HEK293 (cell line): Measurements from ENCODE around the gene SEC14L6.

Source experiments
- HOXD13 ChIP-seq: sonication (generic); formaldehyde crosslinking; IDR thresholded peaks from 2 replicates; pipeline ENCODE4 v1.8.0; 2022; ENCODE audit warnings: missing genetic modification reagents, borderline replicate concordance
- KLF7 ChIP-seq: fragments of 450-650 bp; formaldehyde crosslinking; IDR thresholded peaks from 2 replicates; pipeline ENCODE4 v1.5.1; 2016; ENCODE audit warnings: missing biosample characterization, missing genetic modification characterization, borderline replicate concordance
- SETDB1 ChIP-seq: IDR thresholded peaks from one replicate; pipeline ENCODE4 v1.6.1; 2017; ENCODE audit warnings: mild to moderate bottlenecking, low read length, moderate library complexity, mixed read lengths; ENCODE audit not compliant: insufficient read length
- ZNF114 ChIP-seq: fragments of 450-650 bp; formaldehyde crosslinking; IDR thresholded peaks from 2 replicates; pipeline ENCODE4 v1.5.0; 2017; ENCODE audit warnings: missing biosample characterization, missing genetic modification characterization
- ZNF16 ChIP-seq: fragments of 450-650 bp; formaldehyde crosslinking; IDR thresholded peaks from 2 replicates; pipeline ENCODE4 v1.5.1; 2016; ENCODE audit warnings: low read depth, missing biosample characterization, missing genetic modification characterization
- ZNF311 ChIP-seq: fragments of 450-650 bp; formaldehyde crosslinking; IDR thresholded peaks from 2 replicates; pipeline ENCODE4 v1.5.1; 2017; ENCODE audit warnings: missing biosample characterization, missing genetic modification characterization, borderline replicate concordance
- ZNF560 ChIP-seq: fragments of 450-650 bp; formaldehyde crosslinking; IDR thresholded peaks from 2 replicates; pipeline ENCODE4 v1.5.1; 2017; ENCODE audit warnings: missing biosample characterization, missing genetic modification characterization, borderline replicate concordance
- ZNF561 ChIP-seq: fragments of 450-650 bp; IDR thresholded peaks from 2 replicates; pipeline ENCODE4 v1.5.1; 2018; ENCODE audit warnings: missing biosample characterization, missing genetic modification characterization, borderline replicate concordance
- ZNF776 ChIP-seq: fragments of 450-650 bp; formaldehyde crosslinking; IDR thresholded peaks from 2 replicates; pipeline ENCODE4 v1.5.0; 2017; ENCODE audit warnings: missing biosample characterization, missing genetic modification characterization, borderline replicate concordance
- ZNF792 ChIP-seq: fragments of 450-650 bp; formaldehyde crosslinking; IDR thresholded peaks from 2 replicates; pipeline ENCODE4 v1.5.1; 2016; ENCODE audit warnings: missing biosample characterization, missing genetic modification characterization
- TF ChIP-seq, protein P1 (sequence below): fragments of 450-650 bp; formaldehyde crosslinking; IDR thresholded peaks from 2 replicates; pipeline ENCODE4 v1.5.1; 2016; ENCODE audit warnings: missing biosample characterization, missing genetic modification characterization
- TF ChIP-seq, protein P2 (sequence below): fragments of 450-650 bp; formaldehyde crosslinking; IDR thresholded peaks from 2 replicates; pipeline ENCODE4 v1.5.1; 2016; ENCODE audit warnings: missing biosample characterization, missing genetic modification characterization
- TF ChIP-seq, protein P3 (sequence below): fragments of 450-650 bp; formaldehyde crosslinking; IDR thresholded peaks from 2 replicates; pipeline ENCODE4 v1.5.1; 2016; ENCODE audit warnings: missing biosample characterization, missing genetic modification characterization, borderline replicate concordance

DNA sequence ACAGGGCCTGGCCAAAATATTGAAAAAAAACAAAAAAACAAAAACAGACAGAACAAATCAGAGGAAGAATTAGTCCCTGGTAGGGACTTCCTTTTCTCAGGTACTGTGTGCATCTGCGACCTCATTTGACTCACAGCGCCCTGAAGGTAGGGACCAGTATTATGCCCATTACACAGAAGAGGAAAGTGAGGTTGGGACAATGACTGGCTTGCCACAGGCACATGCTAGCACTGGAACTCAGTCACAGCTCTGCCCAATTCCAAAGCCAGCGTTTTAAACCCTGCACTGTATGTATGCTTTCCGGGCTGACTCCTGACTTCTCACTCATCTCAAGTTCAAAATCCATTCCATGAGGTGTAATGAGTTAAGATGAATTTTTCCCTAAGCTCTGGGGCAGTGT is 44.4 kb downstream of the SEC14L6 start:
- TF ChIP-seq, protein P1, sequence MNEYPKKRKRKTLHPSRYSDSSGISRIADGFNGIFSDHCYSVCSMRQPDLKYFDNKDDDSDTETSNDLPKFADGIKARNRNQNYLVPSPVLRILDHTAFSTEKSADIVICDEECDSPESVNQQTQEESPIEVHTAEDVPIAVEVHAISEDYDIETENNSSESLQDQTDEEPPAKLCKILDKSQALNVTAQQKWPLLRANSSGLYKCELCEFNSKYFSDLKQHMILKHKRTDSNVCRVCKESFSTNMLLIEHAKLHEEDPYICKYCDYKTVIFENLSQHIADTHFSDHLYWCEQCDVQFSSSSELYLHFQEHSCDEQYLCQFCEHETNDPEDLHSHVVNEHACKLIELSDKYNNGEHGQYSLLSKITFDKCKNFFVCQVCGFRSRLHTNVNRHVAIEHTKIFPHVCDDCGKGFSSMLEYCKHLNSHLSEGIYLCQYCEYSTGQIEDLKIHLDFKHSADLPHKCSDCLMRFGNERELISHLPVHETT (tag by site-specific recombination), result no peak
- TF ChIP-seq KLF7 (tag by site-specific recombination) (no peak), ZNF776 (tag by site-specific recombination) (no peak), ZNF311 (tag by site-specific recombination) (no peak), SETDB1 (no peak), ZNF792 (tag by site-specific recombination) (no peak), ZNF114 (tag by site-specific recombination) (no peak), ZNF561 (tag by site-specific recombination) (no peak), HOXD13 (no peak), ZNF560 (tag by site-specific recombination) (no peak), ZNF16 (tag by site-specific recombination) (no peak)
- TF ChIP-seq, protein P2, sequence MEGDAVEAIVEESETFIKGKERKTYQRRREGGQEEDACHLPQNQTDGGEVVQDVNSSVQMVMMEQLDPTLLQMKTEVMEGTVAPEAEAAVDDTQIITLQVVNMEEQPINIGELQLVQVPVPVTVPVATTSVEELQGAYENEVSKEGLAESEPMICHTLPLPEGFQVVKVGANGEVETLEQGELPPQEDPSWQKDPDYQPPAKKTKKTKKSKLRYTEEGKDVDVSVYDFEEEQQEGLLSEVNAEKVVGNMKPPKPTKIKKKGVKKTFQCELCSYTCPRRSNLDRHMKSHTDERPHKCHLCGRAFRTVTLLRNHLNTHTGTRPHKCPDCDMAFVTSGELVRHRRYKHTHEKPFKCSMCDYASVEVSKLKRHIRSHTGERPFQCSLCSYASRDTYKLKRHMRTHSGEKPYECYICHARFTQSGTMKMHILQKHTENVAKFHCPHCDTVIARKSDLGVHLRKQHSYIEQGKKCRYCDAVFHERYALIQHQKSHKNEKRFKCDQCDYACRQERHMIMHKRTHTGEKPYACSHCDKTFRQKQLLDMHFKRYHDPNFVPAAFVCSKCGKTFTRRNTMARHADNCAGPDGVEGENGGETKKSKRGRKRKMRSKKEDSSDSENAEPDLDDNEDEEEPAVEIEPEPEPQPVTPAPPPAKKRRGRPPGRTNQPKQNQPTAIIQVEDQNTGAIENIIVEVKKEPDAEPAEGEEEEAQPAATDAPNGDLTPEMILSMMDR (tag by site-specific recombination), result no peak
- TF ChIP-seq, protein P3, sequence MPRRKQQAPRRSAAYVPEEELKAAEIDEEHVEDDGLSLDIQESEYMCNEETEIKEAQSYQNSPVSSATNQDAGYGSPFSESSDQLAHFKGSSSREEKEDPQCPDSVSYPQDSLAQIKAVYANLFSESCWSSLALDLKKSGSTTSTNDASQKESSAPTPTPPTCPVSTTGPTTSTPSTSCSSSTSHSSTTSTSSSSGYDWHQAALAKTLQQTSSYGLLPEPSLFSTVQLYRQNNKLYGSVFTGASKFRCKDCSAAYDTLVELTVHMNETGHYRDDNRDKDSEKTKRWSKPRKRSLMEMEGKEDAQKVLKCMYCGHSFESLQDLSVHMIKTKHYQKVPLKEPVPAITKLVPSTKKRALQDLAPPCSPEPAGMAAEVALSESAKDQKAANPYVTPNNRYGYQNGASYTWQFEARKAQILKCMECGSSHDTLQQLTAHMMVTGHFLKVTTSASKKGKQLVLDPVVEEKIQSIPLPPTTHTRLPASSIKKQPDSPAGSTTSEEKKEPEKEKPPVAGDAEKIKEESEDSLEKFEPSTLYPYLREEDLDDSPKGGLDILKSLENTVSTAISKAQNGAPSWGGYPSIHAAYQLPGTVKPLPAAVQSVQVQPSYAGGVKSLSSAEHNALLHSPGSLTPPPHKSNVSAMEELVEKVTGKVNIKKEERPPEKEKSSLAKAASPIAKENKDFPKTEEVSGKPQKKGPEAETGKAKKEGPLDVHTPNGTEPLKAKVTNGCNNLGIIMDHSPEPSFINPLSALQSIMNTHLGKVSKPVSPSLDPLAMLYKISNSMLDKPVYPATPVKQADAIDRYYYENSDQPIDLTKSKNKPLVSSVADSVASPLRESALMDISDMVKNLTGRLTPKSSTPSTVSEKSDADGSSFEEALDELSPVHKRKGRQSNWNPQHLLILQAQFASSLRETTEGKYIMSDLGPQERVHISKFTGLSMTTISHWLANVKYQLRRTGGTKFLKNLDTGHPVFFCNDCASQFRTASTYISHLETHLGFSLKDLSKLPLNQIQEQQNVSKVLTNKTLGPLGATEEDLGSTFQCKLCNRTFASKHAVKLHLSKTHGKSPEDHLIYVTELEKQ, result no peak
